Astrocyte of the spinal cord (primary cell): ENCODE results near the gene BRD7.

ENCODE experiments used
- DNase-seq: peaks from one replicate; pipeline ENCODE4 v3.0.0; 2011; ENCODE audit warnings: low read depth, low spot score
- H3K4me3 ChIP-seq: 2 replicates; pipeline ENCODE4 v1.5.1; 2011; ENCODE audit warnings: low read depth, mild to moderate bottlenecking, low read length, moderate library complexity
- in situ Hi-C: cut with HindIII; loops from 2 replicates; pipeline ENCODE4 v1.10.0; 2017; ENCODE audit warnings: low sequenced_read_pairs
- TF ChIP-seq, protein P1 (sequence below): IDR thresholded peaks from 2 replicates; pipeline ENCODE4 v1.5.1; 2012; ENCODE audit warnings: low read depth, mild to moderate bottlenecking, low read length, inconsistent platforms

BRD7 gene

DNA sequence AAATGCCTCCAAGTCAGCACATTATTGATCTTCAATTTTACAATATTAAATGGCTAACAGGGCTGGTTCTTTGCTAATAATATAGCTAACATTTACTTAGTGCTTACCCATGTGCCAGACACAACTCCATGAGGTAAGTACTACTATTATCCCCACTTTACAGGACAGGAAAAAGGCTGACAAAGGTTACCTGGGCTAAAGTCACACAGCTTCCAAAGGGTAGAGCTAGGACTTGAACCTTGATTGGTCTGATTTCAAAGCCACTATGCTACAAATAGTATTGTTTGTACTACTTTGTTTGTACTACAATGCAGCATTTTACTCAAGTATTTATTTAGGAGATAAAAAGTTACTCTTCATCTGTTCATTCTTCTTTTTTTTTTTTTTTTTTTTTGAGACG is 31.9 kb downstream of the BRD7 start:
- in situ Hi-C loops, result no loop called here
- DNase-seq, result no peak
- H3K4me3 ChIP-seq, result no peak overlapping the region
- TF ChIP-seq, protein P1, sequence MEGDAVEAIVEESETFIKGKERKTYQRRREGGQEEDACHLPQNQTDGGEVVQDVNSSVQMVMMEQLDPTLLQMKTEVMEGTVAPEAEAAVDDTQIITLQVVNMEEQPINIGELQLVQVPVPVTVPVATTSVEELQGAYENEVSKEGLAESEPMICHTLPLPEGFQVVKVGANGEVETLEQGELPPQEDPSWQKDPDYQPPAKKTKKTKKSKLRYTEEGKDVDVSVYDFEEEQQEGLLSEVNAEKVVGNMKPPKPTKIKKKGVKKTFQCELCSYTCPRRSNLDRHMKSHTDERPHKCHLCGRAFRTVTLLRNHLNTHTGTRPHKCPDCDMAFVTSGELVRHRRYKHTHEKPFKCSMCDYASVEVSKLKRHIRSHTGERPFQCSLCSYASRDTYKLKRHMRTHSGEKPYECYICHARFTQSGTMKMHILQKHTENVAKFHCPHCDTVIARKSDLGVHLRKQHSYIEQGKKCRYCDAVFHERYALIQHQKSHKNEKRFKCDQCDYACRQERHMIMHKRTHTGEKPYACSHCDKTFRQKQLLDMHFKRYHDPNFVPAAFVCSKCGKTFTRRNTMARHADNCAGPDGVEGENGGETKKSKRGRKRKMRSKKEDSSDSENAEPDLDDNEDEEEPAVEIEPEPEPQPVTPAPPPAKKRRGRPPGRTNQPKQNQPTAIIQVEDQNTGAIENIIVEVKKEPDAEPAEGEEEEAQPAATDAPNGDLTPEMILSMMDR, result no peak

DNA sequence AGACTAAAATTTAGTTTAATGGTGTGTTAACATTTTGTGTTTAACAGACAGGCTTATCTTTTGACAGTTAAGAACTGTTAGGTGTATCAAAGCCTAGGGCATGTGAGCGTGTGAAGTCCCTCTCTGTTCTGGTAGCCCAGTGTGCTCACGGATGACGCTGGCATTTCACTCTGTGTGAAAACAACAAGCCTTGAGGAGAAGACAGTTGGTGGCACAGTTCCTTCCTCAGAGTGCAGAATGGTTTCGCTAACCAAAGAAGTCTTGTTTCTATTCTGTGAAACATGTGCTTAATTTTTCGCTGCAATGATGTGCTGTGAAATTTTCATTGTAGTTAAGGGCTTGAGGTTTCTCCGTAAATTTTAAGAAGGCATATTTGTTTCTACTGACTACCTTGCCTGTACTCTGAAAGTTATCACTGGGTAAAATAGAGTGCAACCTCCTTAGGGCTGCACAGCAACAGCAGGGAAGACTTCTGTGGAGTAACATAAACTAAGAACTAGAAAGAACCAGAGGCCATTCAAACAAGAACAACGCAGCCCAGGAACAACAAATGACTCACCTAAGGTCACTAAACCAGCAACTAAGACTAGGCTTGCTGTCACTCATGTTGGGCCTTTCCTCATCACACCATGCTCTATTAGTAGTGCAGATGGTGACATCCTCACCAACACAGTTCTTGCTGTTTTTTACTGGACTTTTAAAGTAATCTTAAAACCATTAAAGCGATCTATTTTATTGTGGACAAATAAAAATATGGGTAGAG is 33.4 kb downstream of the BRD7 start:
- TF ChIP-seq, protein P1, result no peak
- in situ Hi-C loops, result no loop called here
- H3K4me3 ChIP-seq, result no peak overlapping the region
- no peak for DNase-seq

DNA sequence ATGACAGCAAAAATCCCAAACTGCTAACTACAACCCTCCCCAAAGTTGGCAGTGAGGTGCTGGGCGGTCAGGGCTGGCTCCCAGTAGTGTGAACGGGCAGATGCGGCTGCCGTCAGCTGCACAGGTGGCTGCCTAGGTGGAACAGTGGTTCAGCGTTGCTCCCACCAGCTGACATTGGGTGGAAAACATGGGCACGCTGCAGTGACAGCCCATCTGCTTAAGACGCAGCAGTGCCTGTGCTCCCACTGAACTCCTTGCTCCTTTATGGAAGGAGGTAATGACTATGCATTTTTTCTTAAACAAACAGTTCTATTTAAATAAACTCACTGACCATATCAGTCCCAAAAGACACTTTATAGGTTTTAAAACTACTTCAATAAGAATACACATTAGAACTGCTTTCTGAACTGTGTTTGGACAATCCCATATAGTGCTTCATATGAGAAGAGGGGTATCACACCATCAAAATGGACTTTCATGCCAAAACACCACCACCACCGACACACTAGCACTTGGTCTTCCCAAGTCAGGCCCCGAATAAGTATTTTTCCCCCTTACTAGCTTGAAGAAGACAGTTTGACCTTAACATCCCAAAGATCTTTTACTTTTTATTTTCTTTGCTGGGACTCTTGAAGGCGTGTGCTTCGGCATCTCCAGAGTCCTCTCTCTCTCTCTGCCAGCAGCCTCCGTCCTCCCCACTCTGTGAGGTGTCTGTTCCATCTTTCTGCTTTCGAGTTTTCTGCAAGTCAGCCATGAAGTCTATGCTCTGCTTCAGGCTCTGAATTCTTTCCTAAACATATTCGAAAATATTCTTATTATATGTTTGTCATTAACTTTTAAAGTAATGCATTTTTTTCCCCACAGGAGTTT is 34.4 kb downstream of the BRD7 start:
- H3K4me3 ChIP-seq, result no peak overlapping the region
- TF ChIP-seq, protein P1, result no peak
- no peak for DNase-seq
- in situ Hi-C loops, result no loop called here

DNA sequence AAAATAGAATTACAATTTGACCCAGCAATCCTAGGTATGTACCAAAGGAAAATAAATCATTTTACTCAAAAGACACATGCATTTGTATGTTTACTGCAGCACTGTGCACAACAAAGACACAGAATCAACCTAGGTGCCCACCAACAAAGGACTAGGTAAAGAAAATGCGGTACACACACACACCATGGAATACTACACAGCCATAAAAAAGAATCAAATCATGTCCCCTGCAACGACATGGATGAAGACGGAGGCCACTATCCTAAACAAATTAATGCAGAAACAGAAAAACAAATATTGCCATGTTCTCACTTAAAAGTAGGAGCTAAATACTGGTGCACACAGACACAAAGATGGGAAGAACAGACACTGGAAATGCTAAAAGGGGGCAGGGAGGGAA is 36.2 kb downstream of the BRD7 start:
- H3K4me3 ChIP-seq, result no peak overlapping the region
- DNase-seq, result no peak
- TF ChIP-seq, protein P1, result no peak
- in situ Hi-C loops, result no loop called here

DNA sequence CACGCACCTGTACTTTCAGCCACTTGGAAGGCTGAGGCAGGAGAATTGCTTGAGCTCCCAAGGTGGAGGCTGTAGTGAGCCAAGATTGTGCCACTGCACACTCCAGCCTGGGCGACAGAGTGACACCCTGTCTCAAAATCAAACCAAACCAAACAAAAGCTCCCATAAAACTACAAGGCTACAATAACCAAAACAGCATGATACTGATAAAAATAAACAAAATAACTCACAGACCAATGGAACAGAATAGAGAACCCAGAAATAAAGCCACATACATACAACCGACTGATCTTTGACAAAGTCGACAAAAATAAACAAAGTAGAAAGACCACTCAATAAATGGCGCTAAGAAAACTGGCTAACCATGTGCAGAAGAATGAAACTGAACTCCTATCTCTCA is 37.2 kb downstream of the BRD7 start:
- H3K4me3 ChIP-seq, result no peak overlapping the region
- DNase-seq, result no peak
- TF ChIP-seq, protein P1, result no peak
- in situ Hi-C loops, result no loop called here

DNA sequence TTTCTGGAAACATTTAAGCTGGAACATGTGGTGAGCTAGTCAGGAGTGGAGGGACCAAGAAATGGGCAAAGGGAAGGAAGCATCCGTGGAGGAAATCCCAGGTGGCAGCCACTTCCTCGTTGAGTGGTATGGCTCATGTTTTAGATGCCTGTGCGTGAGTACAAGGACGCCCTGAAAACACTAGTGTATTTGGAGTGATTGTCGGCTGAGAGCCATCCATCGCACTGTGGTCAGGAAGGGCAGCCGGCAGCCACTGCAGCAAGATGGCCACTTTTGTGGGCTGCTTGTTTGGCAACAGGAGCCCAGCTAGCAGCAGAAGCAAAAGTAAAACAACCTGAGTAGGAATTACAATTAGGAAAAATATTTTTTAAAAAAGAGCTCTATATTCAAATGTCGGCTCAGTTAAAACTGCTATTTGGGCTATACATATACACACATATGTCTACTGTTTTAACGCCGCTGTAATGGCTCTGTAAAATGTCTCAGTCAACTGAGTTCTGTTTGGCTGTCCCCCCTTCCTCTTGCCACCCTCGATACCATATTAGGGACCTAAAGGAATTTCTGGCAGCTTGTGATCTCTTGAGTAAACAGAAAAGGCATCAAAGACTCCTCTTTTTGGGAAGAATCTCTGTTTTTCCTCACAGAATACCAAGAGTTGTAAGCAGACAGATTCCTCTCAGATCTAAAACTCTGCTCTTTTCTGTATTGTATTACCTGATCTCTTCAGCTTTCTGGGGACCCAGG is 39.2 kb downstream of the BRD7 start:
- no peak for DNase-seq
- TF ChIP-seq, protein P1, result no peak

More for the DNA sequence above, 39.2 kb downstream of the BRD7 start:
- no peak overlapping the region for H3K4me3 ChIP-seq
- in situ Hi-C loops, result no loop called here
